Mammary epithelial cell (primary cell): Measurements from ENCODE around the gene ERVK3-1.

Source experiments
- EZH2 ChIP-seq: IDR thresholded peaks from 2 replicates; pipeline ENCODE4 v1.6.1; 2012; ENCODE audit warnings: low read length, inconsistent platforms, borderline replicate concordance
- TF ChIP-seq, protein P1 (sequence below), 2 donors: IDR thresholded peaks in 1 of 2; conservative IDR thresholded peaks in 1 of 2; 2 replicates each; pipeline ENCODE4 v1.5.1; 2011 to 2012; ENCODE audit warnings: inconsistent platforms in 2 of 2, low read length in 2 of 2, mild to moderate bottlenecking in 2 of 2, control low read depth in 1 of 2, low read depth in 1 of 2; ENCODE audit not compliant: insufficient read depth in 1 of 2; ENCODE audit errors: extremely low read depth in 1 of 2

DNA sequence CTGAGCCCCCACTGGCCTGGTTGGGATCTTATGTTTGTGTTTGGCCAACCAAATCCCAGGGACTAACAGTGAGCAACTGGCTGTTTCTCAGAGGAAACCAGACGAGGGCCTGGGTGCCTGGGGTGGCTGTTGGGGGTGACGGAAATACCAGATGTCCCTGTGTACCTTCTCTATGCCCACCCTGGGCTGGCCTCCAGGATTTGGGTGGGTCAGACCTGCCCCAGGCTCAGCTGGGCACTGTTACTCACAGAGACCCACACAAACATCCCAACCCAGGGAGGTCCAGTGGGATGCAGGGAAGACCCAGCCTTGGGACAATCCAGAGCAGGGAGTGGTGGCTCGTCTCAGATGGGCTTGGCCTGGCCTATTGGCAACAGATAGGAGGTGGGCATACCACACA lies 30.5 kb downstream of the ERVK3-1 start:
- TF ChIP-seq, protein P1, sequence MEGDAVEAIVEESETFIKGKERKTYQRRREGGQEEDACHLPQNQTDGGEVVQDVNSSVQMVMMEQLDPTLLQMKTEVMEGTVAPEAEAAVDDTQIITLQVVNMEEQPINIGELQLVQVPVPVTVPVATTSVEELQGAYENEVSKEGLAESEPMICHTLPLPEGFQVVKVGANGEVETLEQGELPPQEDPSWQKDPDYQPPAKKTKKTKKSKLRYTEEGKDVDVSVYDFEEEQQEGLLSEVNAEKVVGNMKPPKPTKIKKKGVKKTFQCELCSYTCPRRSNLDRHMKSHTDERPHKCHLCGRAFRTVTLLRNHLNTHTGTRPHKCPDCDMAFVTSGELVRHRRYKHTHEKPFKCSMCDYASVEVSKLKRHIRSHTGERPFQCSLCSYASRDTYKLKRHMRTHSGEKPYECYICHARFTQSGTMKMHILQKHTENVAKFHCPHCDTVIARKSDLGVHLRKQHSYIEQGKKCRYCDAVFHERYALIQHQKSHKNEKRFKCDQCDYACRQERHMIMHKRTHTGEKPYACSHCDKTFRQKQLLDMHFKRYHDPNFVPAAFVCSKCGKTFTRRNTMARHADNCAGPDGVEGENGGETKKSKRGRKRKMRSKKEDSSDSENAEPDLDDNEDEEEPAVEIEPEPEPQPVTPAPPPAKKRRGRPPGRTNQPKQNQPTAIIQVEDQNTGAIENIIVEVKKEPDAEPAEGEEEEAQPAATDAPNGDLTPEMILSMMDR (conservative IDR thresholded peaks at IDR 0.05 in 1 of 2, IDR thresholded peaks at IDR 0.05 in 1 of 2; ENCODE audit: extremely low read depth in 1 of 2, insufficient read depth in 1 of 2, low read depth in 1 of 2, low read length in 2 of 2): no peak
- TF ChIP-seq EZH2: no peak
